Thoracic aorta (tissue), 2 donors: ENCODE results near the gene RFESD. TPM values are rescaled to one million over a fixed set of nuclear protein-coding genes. Genes with fewer than 3 reads are reported as not detected.
"Not testable (repeated sequence)": the region's sequence is repeated elsewhere in the genome, so short reads cannot be mapped to it uniquely, and the experiment has no call there.

Experiments
- ATAC-seq: fragments of 150-250 bp; one replicate; pipeline ENCODE4 v1.8.0; 2017; ENCODE audit warnings: low read depth; ENCODE audit not compliant: insufficient number of reproducible peaks, low FRiP score
- DNase-seq: peaks from one replicate; pipeline ENCODE4 v3.0.0-alpha.2; 2020; ENCODE audit warnings: low spot score
- H3K27ac ChIP-seq, 2 donors: fragments of 200-600 bp; sonication (generic); 1 replicate in 1 of 2; 2 replicates in 1 of 2; pipeline ENCODE4 v1.5.1; 2016; ENCODE audit warnings: mild to moderate bottlenecking in 2 of 2, moderate library complexity in 2 of 2
- H3K27me3 ChIP-seq: fragments of 200-600 bp; sonication (generic); replicated peaks from 2 replicates; pipeline ENCODE4 v1.6.0; 2016; ENCODE audit warnings: mild to moderate bottlenecking; ENCODE audit not compliant: insufficient read depth
- H3K36me3 ChIP-seq: fragments of 200-600 bp; sonication (generic); one replicate; pipeline ENCODE4 v1.5.1; 2016
- H3K4me1 ChIP-seq, 2 donors: fragments of 200-600 bp; sonication (generic); 1 replicate in 1 of 2; 2 replicates in 1 of 2; pipeline versions ENCODE4 v1.5.1 to v1.6.0; 2016; ENCODE audit warnings: low read depth in 2 of 2, mild to moderate bottlenecking in 1 of 2; ENCODE audit not compliant: control insufficient read depth in 1 of 2
- H3K4me3 ChIP-seq: fragments of 200-600 bp; sonication (generic); 2 replicates; pipeline ENCODE4 v1.5.1; 2016; ENCODE audit warnings: mild to moderate bottlenecking
- H3K9me3 ChIP-seq: fragments of 200-600 bp; sonication (generic); 2 replicates; pipeline ENCODE4 v1.5.1; 2016
- CTCF ChIP-seq: fragments of 200-600 bp; sonication (generic); IDR thresholded peaks from one replicate; pipeline ENCODE4 v1.5.1; 2019; ENCODE audit warnings: antibody characterized with exemption
- total RNA-seq, 2 donors: library from RNA; depleted of rRNA; stranded (reverse); fragments of >200 nt; gene quantifications; one replicate each; pipeline versions ENCODE4 v1.1.0 to v1.2.3, GENCODE V29; 2016

The RFESD gene
- total RNA-seq, 2 donors from 2014 or later = 0.85 to 11.1 TPM

GRCh38 chr5:95631991-95632675, 14.4 kb upstream of the RFESD start:
- no peaks in the 10 kb centered on the region for H3K27me3 ChIP-seq
- H3K4me1 ChIP-seq = peaks cover 12 to 13% of the 10 kb centered on the region in 2 donors
- DNase-seq (no peak), ATAC-seq (peak; percentile 58)
- H3K27ac ChIP-seq = no peak overlapping the region
- no peaks in the 10 kb centered on the region for H3K9me3 ChIP-seq
- TF ChIP-seq CTCF = no peak
- no peak overlapping the region for H3K4me3 ChIP-seq
- H3K36me3 ChIP-seq = no peaks in the 10 kb centered on the region

- DNase-seq, H3K4me3 ChIP-seq, H3K27me3 ChIP-seq, H3K27ac ChIP-seq, H3K9me3 ChIP-seq, H3K36me3 ChIP-seq, ATAC-seq: not testable (repeated sequence)
- peaks cover 11 to 13% of the 10 kb centered on the region in 2 donors for H3K4me1 ChIP-seq
Observed at GRCh38 chr5:95632942-95633341, 13.6 kb upstream of the RFESD start.

GRCh38 chr5:95633671-95634070, 12.9 kb upstream of the RFESD start:
- DNase-seq (no peak), ATAC-seq (no peak)
- H3K36me3 ChIP-seq = no peaks in the 10 kb centered on the region
- H3K27me3 ChIP-seq = no peaks in the 10 kb centered on the region
- H3K4me3 ChIP-seq = no peak overlapping the region
- no peak for TF ChIP-seq CTCF
- H3K4me1 ChIP-seq = peaks cover 11 to 13% of the 10 kb centered on the region in 2 donors
- H3K27ac ChIP-seq = no peak overlapping the region
- no peaks in the 10 kb centered on the region for H3K9me3 ChIP-seq

- Histone ChIP-seq H3K4me3 (no peak overlapping the region), H3K27me3 (no peaks in the 10 kb centered on the region), H3K27ac (no peak overlapping the region), H3K36me3 (no peaks in the 10 kb centered on the region), H3K4me1 (peaks cover 11 to 13% of the 10 kb centered on the region in 2 donors), H3K9me3 (no peaks in the 10 kb centered on the region)
- ATAC-seq = no peak
- no peak for TF ChIP-seq CTCF
- no peak for DNase-seq
Observed at GRCh38 chr5:95634081-95634480, 12.5 kb upstream of the RFESD start.

- Histone ChIP-seq H3K4me1 (peaks cover 0 to 12% of the 10 kb centered on the region in 2 donors), H3K27me3 (no peaks in the 10 kb centered on the region), H3K36me3 (no peaks in the 10 kb centered on the region), H3K9me3 (no peaks in the 10 kb centered on the region), H3K4me3 (no peak overlapping the region), H3K27ac (no peak overlapping the region)
- TF ChIP-seq CTCF = no peak
- no peak for DNase-seq
- ATAC-seq = no peak
Observed at GRCh38 chr5:95638632-95639031, 7.9 kb upstream of the RFESD start.
